Ishikawa (cell line): Measurements from ENCODE around the gene BEAN1.

Experiments
- CEBPB ChIP-seq: IDR thresholded peaks from 2 replicates; pipeline ENCODE4 v1.6.1; 2012
- CREB1 ChIP-seq: IDR thresholded peaks from 2 replicates; pipeline ENCODE4 v1.6.1; 2012; ENCODE audit warnings: low read depth
- EGR1 ChIP-seq: IDR thresholded peaks from 2 replicates; pipeline ENCODE4 v1.6.1; 2012
- EP300 ChIP-seq: IDR thresholded peaks from 2 replicates; pipeline ENCODE4 v1.6.1; 2012; ENCODE audit warnings: borderline replicate concordance
- FOXM1 ChIP-seq: IDR thresholded peaks from 2 replicates; pipeline ENCODE4 v1.6.1; 2012; ENCODE audit warnings: low read depth, borderline replicate concordance
- MAX ChIP-seq: IDR thresholded peaks from 2 replicates; pipeline ENCODE4 v1.6.1; 2012
- NFIC ChIP-seq: IDR thresholded peaks from 2 replicates; pipeline ENCODE4 v1.6.1; 2012
- RAD21 ChIP-seq: IDR thresholded peaks from 2 replicates; pipeline ENCODE4 v1.6.1; 2012; ENCODE audit warnings: low read depth
- REST ChIP-seq: IDR thresholded peaks from 2 replicates; pipeline ENCODE4 v1.6.1; 2012; ENCODE audit warnings: low read depth, mild to moderate bottlenecking
- TAF1 ChIP-seq: IDR thresholded peaks from 2 replicates; pipeline ENCODE4 v1.6.1; 2012; ENCODE audit warnings: low read depth, mild to moderate bottlenecking
- TCF12 ChIP-seq: IDR thresholded peaks from 2 replicates; pipeline ENCODE4 v1.6.1; 2012; ENCODE audit warnings: low read depth
- TEAD4 ChIP-seq: IDR thresholded peaks from 2 replicates; pipeline ENCODE4 v1.6.1; 2012
- USF1 ChIP-seq: IDR thresholded peaks from 2 replicates; pipeline ENCODE4 v1.6.1; 2012
- YY1 ChIP-seq: IDR thresholded peaks from 2 replicates; pipeline ENCODE4 v1.6.1; 2012; ENCODE audit warnings: low read depth
- ZBTB7A ChIP-seq: IDR thresholded peaks from 2 replicates; pipeline ENCODE4 v1.6.1; 2012; ENCODE audit warnings: low read depth

Gene BEAN1

GRCh38 chr16:66471716-66472393, 44.8 kb downstream of the BEAN1 start:
- TF ChIP-seq TAF1 (no peak), TEAD4 (no peak), REST (no peak), NFIC (no peak), YY1 (no peak), MAX (no peak), EP300 (no peak), ZBTB7A (no peak), RAD21 (no peak), FOXM1 (no peak), EGR1 (no peak), CEBPB (no peak), USF1 (no peak), CREB1 (no peak), TCF12 (no peak)

GRCh38 chr16:66473051-66473571, 46.0 kb downstream of the BEAN1 start:
- TF ChIP-seq YY1, result no peak
- TF ChIP-seq TAF1, result no peak
- no peak for TF ChIP-seq NFIC
- no peak for TF ChIP-seq TCF12
- TF ChIP-seq CEBPB, result no peak
- TF ChIP-seq MAX, result no peak
- no peak for TF ChIP-seq CREB1
- no peak for TF ChIP-seq EGR1
- TF ChIP-seq FOXM1, result no peak
- no peak for TF ChIP-seq RAD21
- TF ChIP-seq TEAD4, result no peak
- TF ChIP-seq USF1, result no peak
- TF ChIP-seq EP300, result no peak
- no peak for TF ChIP-seq ZBTB7A
- no peak for TF ChIP-seq REST

GRCh38 chr16:66473654-66474519, 46.8 kb downstream of the BEAN1 start:
- TF ChIP-seq CREB1 (no peak), RAD21 (no peak), FOXM1 (no peak)

GRCh38 chr16:66474750-66475199, 47.7 kb downstream of the BEAN1 start:
- TF ChIP-seq ZBTB7A (no peak), RAD21 (no peak)

- TF ChIP-seq EGR1 (no peak), FOXM1 (no peak), REST (no peak), TEAD4 (no peak), CEBPB (no peak), EP300 (no peak), RAD21 (no peak), YY1 (no peak), NFIC (no peak), TAF1 (no peak), USF1 (no peak), ZBTB7A (no peak), MAX (no peak), CREB1 (no peak)
Observed at GRCh38 chr16:66475232-66475631, 48.1 kb downstream of the BEAN1 start.
